Type B pancreatic cell (in vitro differentiated cells): ENCODE data around the gene CAMTA2. TPM values are rescaled to one million over a fixed set of nuclear protein-coding genes. Genes with fewer than 3 reads are reported as not detected.
A peak's percentile ranks its signal among the peaks of the same experiment; 100 is the strongest.

Source experiments
- DNase-seq: peaks from one replicate; pipeline ENCODE4 v3.0.0; 2021; ENCODE audit warnings: mixed read lengths; ENCODE audit not compliant: unreplicated experiment; ENCODE audit errors: extremely low spot score
- H3K27ac Mint-ChIP-seq: 2 replicates; pipeline ENCODE4 v1.8.0; 2021; ENCODE audit warnings: mild to moderate bottlenecking, mixed read lengths
- H3K27me3 Mint-ChIP-seq: 2 replicates; pipeline ENCODE4 v1.8.0; 2021; ENCODE audit warnings: mixed read lengths
- H3K36me3 Mint-ChIP-seq: 2 replicates; pipeline ENCODE4 v1.8.0; 2021; ENCODE audit warnings: mixed read lengths
- H3K4me1 Mint-ChIP-seq: one replicate; pipeline ENCODE4 v1.8.0; 2021; ENCODE audit warnings: mixed read lengths; ENCODE audit not compliant: unreplicated experiment
- H3K4me3 Mint-ChIP-seq: 2 replicates; pipeline ENCODE4 v1.8.0; 2021; ENCODE audit warnings: mild to moderate bottlenecking, mixed read lengths
- H3K9me3 Mint-ChIP-seq: 2 replicates; pipeline ENCODE4 v1.8.0; 2021; ENCODE audit warnings: mixed read lengths
- CTCF ChIP-seq: fragments of 200-600 bp; sonication (generic); conservative IDR thresholded peaks from 2 replicates; pipeline ENCODE4 v1.5.0; 2021; ENCODE audit warnings: antibody characterized with exemption, mild to moderate bottlenecking
- total RNA-seq: library from RNA; stranded (reverse); gene quantifications from 2 replicates; pipeline ENCODE4 v1.2.1, GENCODE V29; 2021; ENCODE audit warnings: low replicate concordance

Gene CAMTA2
- total RNA-seq, 1 donor from 2014 or later = 26.3 TPM

GRCh38 chr17:4947010-4947410, 40.5 kb downstream of the CAMTA2 start:
- H3K4me1 Mint-ChIP-seq = peaks cover 38% of the 10 kb centered on the region
- no peaks in the 10 kb centered on the region for H3K9me3 Mint-ChIP-seq
- TF ChIP-seq CTCF = no peak
- peak overlapping the region; percentile 87 for H3K27ac Mint-ChIP-seq
- no peak for DNase-seq
- peak overlapping the region; percentile 96 for H3K4me3 Mint-ChIP-seq
- no peaks in the 10 kb centered on the region for H3K27me3 Mint-ChIP-seq
- H3K36me3 Mint-ChIP-seq = peaks cover 13% of the 10 kb centered on the region

- peaks cover 17% of the 10 kb centered on the region for H3K36me3 Mint-ChIP-seq
- H3K27ac Mint-ChIP-seq = peak overlapping the region; percentile 87
- no peak for TF ChIP-seq CTCF
- H3K4me1 Mint-ChIP-seq = peaks cover 44% of the 10 kb centered on the region
- H3K9me3 Mint-ChIP-seq = no peaks in the 10 kb centered on the region
- H3K4me3 Mint-ChIP-seq = peak overlapping the region; percentile 96
- no peak for DNase-seq
- no peaks in the 10 kb centered on the region for H3K27me3 Mint-ChIP-seq
Measured at GRCh38 chr17:4946312-4946976, 41.0 kb downstream of the CAMTA2 start.

- no peaks in the 10 kb centered on the region for H3K9me3 Mint-ChIP-seq
- peaks cover 44% of the 10 kb centered on the region for H3K4me1 Mint-ChIP-seq
- no peak for TF ChIP-seq CTCF
- H3K4me3 Mint-ChIP-seq = peak overlapping the region; percentile 96
- DNase-seq = no peak
- peaks cover 17% of the 10 kb centered on the region for H3K36me3 Mint-ChIP-seq
- H3K27me3 Mint-ChIP-seq = no peaks in the 10 kb centered on the region
- peak overlapping the region; percentile 97 for H3K27ac Mint-ChIP-seq
Measured at GRCh38 chr17:4945944-4946280, 41.6 kb downstream of the CAMTA2 start.

- Mint-ChIP-seq H3K4me1 (peaks cover 39% of the 10 kb centered on the region), H3K9me3 (no peaks in the 10 kb centered on the region), H3K27me3 (no peaks in the 10 kb centered on the region), H3K27ac (peak overlapping the region; percentile 97), H3K36me3 (peaks cover 17% of the 10 kb centered on the region), H3K4me3 (peak overlapping the region; percentile 85)
- no peak for DNase-seq
- TF ChIP-seq CTCF = no peak
Measured at GRCh38 chr17:4945176-4945943, 42.1 kb downstream of the CAMTA2 start.

GRCh38 chr17:4944554-4945175, 42.8 kb downstream of the CAMTA2 start:
- TF ChIP-seq CTCF = no peak
- DNase-seq = no peak
- peak overlapping the region; percentile 85 for H3K4me3 Mint-ChIP-seq
- no peaks in the 10 kb centered on the region for H3K9me3 Mint-ChIP-seq
- H3K27ac Mint-ChIP-seq = peak overlapping the region; percentile 97
- peaks cover 43% of the 10 kb centered on the region for H3K4me1 Mint-ChIP-seq
- no peaks in the 10 kb centered on the region for H3K27me3 Mint-ChIP-seq
- H3K36me3 Mint-ChIP-seq = peaks cover 17% of the 10 kb centered on the region
